H9 (cell line): Measurements from ENCODE around the gene PTPRK. TPM values are rescaled to one million over a fixed set of nuclear protein-coding genes. Genes with fewer than 3 reads are reported as not detected.

ENCODE experiments used
- DNase-seq: peaks from one replicate; pipeline ENCODE4 v3.0.0-alpha.2; 2017
- H2AFZ ChIP-seq: one replicate; pipeline ENCODE4 v1.6.1; 2013; ENCODE audit warnings: mild to moderate bottlenecking, low read length, control low read depth, moderate library complexity
- H2AK5ac ChIP-seq: 2 replicates; pipeline ENCODE4 v1.6.1; 2013; ENCODE audit warnings: low read length, control low read depth, mixed read lengths; ENCODE audit not compliant: insufficient read length
- H2BK120ac ChIP-seq: one replicate; pipeline ENCODE4 v1.6.1; 2013; ENCODE audit warnings: low read depth, mild to moderate bottlenecking, low read length, control low read depth, inconsistent platforms; ENCODE audit not compliant: poor library complexity, severe bottlenecking
- H2BK12ac ChIP-seq: 2 replicates; pipeline ENCODE4 v1.6.1; 2013; ENCODE audit warnings: low read length, control low read depth, mixed read lengths, low read depth; ENCODE audit not compliant: insufficient read length
- H2BK15ac ChIP-seq: 2 replicates; pipeline ENCODE4 v1.6.1; 2013; ENCODE audit warnings: low read depth, low read length, control low read depth
- H2BK20ac ChIP-seq: one replicate; pipeline ENCODE4 v1.6.1; 2013; ENCODE audit warnings: low read depth, mild to moderate bottlenecking, low read length, control low read depth, inconsistent platforms; ENCODE audit not compliant: poor library complexity, severe bottlenecking
- H2BK5ac ChIP-seq: 2 replicates; pipeline ENCODE4 v1.6.1; 2013; ENCODE audit warnings: low read length, control low read depth, mixed read lengths; ENCODE audit not compliant: insufficient read length
- H3K14ac ChIP-seq: 2 replicates; pipeline ENCODE4 v1.6.1; 2013; ENCODE audit warnings: low read length, control low read depth; ENCODE audit not compliant: insufficient read depth
- H3K18ac ChIP-seq: 2 replicates; pipeline ENCODE4 v1.6.1; 2013; ENCODE audit warnings: low read depth, mild to moderate bottlenecking, mixed read lengths, low read length, control low read depth; ENCODE audit not compliant: insufficient read length
- H3K23ac ChIP-seq: 2 replicates; pipeline ENCODE4 v1.6.1; 2013; ENCODE audit warnings: low read length, control low read depth, mixed read lengths, low read depth; ENCODE audit not compliant: insufficient read length
- H3K23me2 ChIP-seq: 2 replicates; pipeline ENCODE4 v1.6.1; 2013; ENCODE audit warnings: low read depth, mild to moderate bottlenecking, mixed read lengths, low read length, control low read depth; ENCODE audit not compliant: insufficient read length, poor library complexity, severe bottlenecking
- H3K27ac ChIP-seq: 2 replicates; pipeline ENCODE4 v1.5.1; 2013; ENCODE audit warnings: low read length, control low read depth, mixed read lengths, low read depth; ENCODE audit not compliant: insufficient read length
- H3K27me3 ChIP-seq: 2 replicates; pipeline ENCODE4 v1.6.1; 2013; ENCODE audit warnings: low read length, control low read depth, inconsistent platforms; ENCODE audit not compliant: insufficient read depth
- H3K4ac ChIP-seq: 2 replicates; pipeline ENCODE4 v1.6.1; 2013; ENCODE audit warnings: low read depth, mild to moderate bottlenecking, control low read depth, inconsistent platforms, low read length, moderate library complexity
- H3K4me1 ChIP-seq: 2 replicates; pipeline ENCODE4 v1.6.1; 2013; ENCODE audit warnings: low read length, control low read depth, inconsistent platforms; ENCODE audit not compliant: insufficient read depth
- H3K4me2 ChIP-seq: 2 replicates; pipeline ENCODE4 v1.6.1; 2013; ENCODE audit warnings: low read length, control low read depth, mixed read lengths; ENCODE audit not compliant: insufficient read length, insufficient read depth
- H3K56ac ChIP-seq: 2 replicates; pipeline ENCODE4 v1.6.1; 2013; ENCODE audit warnings: low read depth, mild to moderate bottlenecking, mixed read lengths, low read length, control low read depth; ENCODE audit not compliant: insufficient read length
- H3K79me1 ChIP-seq: 2 replicates; pipeline ENCODE4 v1.6.1; 2013; ENCODE audit warnings: low read depth, mild to moderate bottlenecking, moderate library complexity, low read length, control low read depth, inconsistent platforms; ENCODE audit not compliant: insufficient read depth, poor library complexity, severe bottlenecking
- H3K79me2 ChIP-seq: 2 replicates; pipeline ENCODE4 v1.6.1; 2013; ENCODE audit warnings: low read length, control low read depth, inconsistent platforms; ENCODE audit not compliant: insufficient read depth
- H3K9ac ChIP-seq: 2 replicates; pipeline ENCODE4 v1.6.1; 2013; ENCODE audit warnings: low read length, control low read depth, mixed read lengths; ENCODE audit not compliant: insufficient read length; ENCODE audit errors: extremely low read depth
- H3K9me3 ChIP-seq: one replicate; pipeline ENCODE4 v1.6.1; 2013; ENCODE audit warnings: low read depth, low read length, inconsistent platforms; ENCODE audit not compliant: control insufficient read depth
- H3T11ph ChIP-seq: one replicate; pipeline ENCODE4 v1.6.1; 2013; ENCODE audit warnings: mild to moderate bottlenecking, low read length, control low read depth, inconsistent platforms
- H4K20me1 ChIP-seq: one replicate; pipeline ENCODE4 v1.6.1; 2013; ENCODE audit not compliant: control insufficient read depth, insufficient read length, insufficient read depth
- H4K5ac ChIP-seq: 2 replicates; pipeline ENCODE4 v1.6.1; 2013; ENCODE audit warnings: low read depth, mild to moderate bottlenecking, mixed read lengths, low read length, control low read depth; ENCODE audit not compliant: insufficient read length
- H4K8ac ChIP-seq: replicated peaks from 2 replicates; pipeline ENCODE4 v1.6.1; 2013; ENCODE audit warnings: low read length, control low read depth, mixed read lengths, low read depth; ENCODE audit not compliant: insufficient read length
- H4K91ac ChIP-seq: 2 replicates; pipeline ENCODE4 v1.6.1; 2013; ENCODE audit warnings: low read depth, mild to moderate bottlenecking, moderate library complexity, mixed read lengths, low read length, control low read depth; ENCODE audit not compliant: insufficient read length
- H3K27ac Mint-ChIP-seq, 3 experiments: 2 replicates in 2 of 3; 3 replicates in 1 of 3; pipeline ENCODE4 v1.8.0; 2020 to 2021; ENCODE audit warnings: mixed read lengths in 3 of 3, mild to moderate bottlenecking in 1 of 3, moderate library complexity in 1 of 3
- H3K27me3 Mint-ChIP-seq: 2 replicates; pipeline ENCODE4 v1.8.0; 2021; ENCODE audit warnings: low read depth, mild to moderate bottlenecking, moderate library complexity, mixed read lengths
- H3K36me3 Mint-ChIP-seq, 3 experiments: 2 replicates in 2 of 3; 3 replicates in 1 of 3; pipeline ENCODE4 v1.8.0; 2020 to 2021; ENCODE audit warnings: low read depth in 3 of 3, mixed read lengths in 3 of 3; ENCODE audit not compliant: insufficient read depth in 1 of 3
- H3K4me1 Mint-ChIP-seq, 2 experiments: 2 replicates each; pipeline ENCODE4 v1.8.0; 2020; ENCODE audit warnings: mixed read lengths in 2 of 2
- H3K4me3 Mint-ChIP-seq, 2 experiments: 2 replicates in 1 of 2; 3 replicates in 1 of 2; pipeline ENCODE4 v1.8.0; 2020 to 2021; ENCODE audit warnings: mild to moderate bottlenecking in 2 of 2, mixed read lengths in 2 of 2, moderate library complexity in 1 of 2
- H3K9me3 Mint-ChIP-seq, 2 experiments: 2 replicates in 1 of 2; 3 replicates in 1 of 2; pipeline ENCODE4 v1.8.0; 2020; ENCODE audit warnings: mild to moderate bottlenecking in 2 of 2, mixed read lengths in 2 of 2, moderate library complexity in 1 of 2
- WGBS: extraction: QIAGEN DNeasy Blood & Tissue Kit; methylation state at CpG from one replicate; pipeline ENCODE4 v1.1.7; 2013; ENCODE audit warnings: missing lambda C conversion rate, low lambda C conversion rate, mixed read lengths; ENCODE audit not compliant: insufficient read length; ENCODE audit errors: extremely low coverage; 5-methylcytosine and 5-hydroxymethylcytosine counted together
- total RNA-seq: library from RNA; stranded (reverse); gene quantifications from 2 replicates; pipeline ENCODE4 v1.2.1, GENCODE V29; 2021
- TF ChIP-seq, protein P1 (sequence below): fragments of 200-600 bp; sonication (generic); conservative IDR thresholded peaks from 3 replicates; pipeline ENCODE4 v1.8.0; 2021; ENCODE audit warnings: antibody characterized with exemption, mild to moderate bottlenecking

PTPRK gene
- total RNA-seq, 1 experiment from 2014 or later, result 47.9 TPM

DNA sequence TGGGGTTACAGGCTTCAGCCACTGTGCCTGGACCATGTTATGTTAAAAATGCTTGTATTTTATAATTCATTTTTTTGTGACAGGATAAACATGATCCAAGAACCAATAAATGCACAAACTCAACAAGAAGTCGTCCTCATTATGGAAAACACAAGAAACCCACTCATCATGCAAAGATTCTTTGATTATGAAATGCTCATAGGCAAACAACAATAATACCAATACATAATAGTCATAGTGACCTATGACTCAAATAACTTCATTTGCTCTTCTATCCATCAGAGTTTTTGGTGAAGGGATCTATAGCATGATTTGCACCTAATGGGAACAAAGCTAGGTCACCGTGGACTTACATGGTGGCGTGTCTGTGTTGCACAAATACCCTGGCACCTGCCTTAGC is 402.5 kb downstream of the PTPRK start:
- H3T11ph ChIP-seq, result no peak overlapping the region

More for the DNA sequence above, 402.5 kb downstream of the PTPRK start:
- Histone ChIP-seq H2AFZ (no peak overlapping the region), H3K23me2 (no peaks in the 10 kb centered on the region), H2BK15ac (no peak overlapping the region), H4K20me1 (no peaks in the 10 kb centered on the region), H3K14ac (no peak overlapping the region), H2BK5ac (no peak overlapping the region), H3K9me3 (no peaks in the 10 kb centered on the region), H3K79me2 (no peaks in the 10 kb centered on the region), H3K27ac (no peak overlapping the region), H3K4ac (no peak overlapping the region), H2BK20ac (no peak overlapping the region), H3K79me1 (no peaks in the 10 kb centered on the region), H2AK5ac (no peak overlapping the region), H4K8ac (no peak overlapping the region), H3K27me3 (no peaks in the 10 kb centered on the region), H3K4me1 (no peaks in the 10 kb centered on the region), H3K56ac (no peak overlapping the region), H4K5ac (no peak overlapping the region), H2BK120ac (no peak overlapping the region), H3K9ac (no peak overlapping the region), H3K4me2 (no peak overlapping the region), H4K91ac (no peak overlapping the region), H3K18ac (no peak overlapping the region), H3K23ac (no peak overlapping the region), H2BK12ac (no peak overlapping the region)
- no peaks in the 10 kb centered on the region for H3K36me3 Mint-ChIP-seq
- H3K9me3 Mint-ChIP-seq, result no peaks in the 10 kb centered on the region
- H3K4me3 Mint-ChIP-seq, result no peak overlapping the region
- H3K4me1 Mint-ChIP-seq, result no peaks in the 10 kb centered on the region
- WGBS, result no CpG with 5 or more reads among the region's 3 CpGs
- no peak for DNase-seq
- TF ChIP-seq, protein P1, sequence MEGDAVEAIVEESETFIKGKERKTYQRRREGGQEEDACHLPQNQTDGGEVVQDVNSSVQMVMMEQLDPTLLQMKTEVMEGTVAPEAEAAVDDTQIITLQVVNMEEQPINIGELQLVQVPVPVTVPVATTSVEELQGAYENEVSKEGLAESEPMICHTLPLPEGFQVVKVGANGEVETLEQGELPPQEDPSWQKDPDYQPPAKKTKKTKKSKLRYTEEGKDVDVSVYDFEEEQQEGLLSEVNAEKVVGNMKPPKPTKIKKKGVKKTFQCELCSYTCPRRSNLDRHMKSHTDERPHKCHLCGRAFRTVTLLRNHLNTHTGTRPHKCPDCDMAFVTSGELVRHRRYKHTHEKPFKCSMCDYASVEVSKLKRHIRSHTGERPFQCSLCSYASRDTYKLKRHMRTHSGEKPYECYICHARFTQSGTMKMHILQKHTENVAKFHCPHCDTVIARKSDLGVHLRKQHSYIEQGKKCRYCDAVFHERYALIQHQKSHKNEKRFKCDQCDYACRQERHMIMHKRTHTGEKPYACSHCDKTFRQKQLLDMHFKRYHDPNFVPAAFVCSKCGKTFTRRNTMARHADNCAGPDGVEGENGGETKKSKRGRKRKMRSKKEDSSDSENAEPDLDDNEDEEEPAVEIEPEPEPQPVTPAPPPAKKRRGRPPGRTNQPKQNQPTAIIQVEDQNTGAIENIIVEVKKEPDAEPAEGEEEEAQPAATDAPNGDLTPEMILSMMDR, result no peak
- H3K27me3 Mint-ChIP-seq, result no peaks in the 10 kb centered on the region
- H3K27ac Mint-ChIP-seq, result no peak overlapping the region
